Skeletal muscle satellite cell (primary cell): ENCODE data around the gene DNAAF6. TPM values are rescaled to one million over a fixed set of nuclear protein-coding genes. Genes with fewer than 3 reads are reported as not detected.
"Not testable (repeated sequence)": the region's sequence is repeated elsewhere in the genome, so short reads cannot be mapped to it uniquely, and the experiment has no call there.

Experiments
- H3K27me3 ChIP-seq: 2 replicates; pipeline ENCODE4 v1.7.0; 2013; ENCODE audit warnings: low read length; ENCODE audit not compliant: control insufficient read depth, insufficient read depth
- H3K36me3 ChIP-seq: 2 replicates; pipeline ENCODE4 v1.7.0; 2013; ENCODE audit warnings: mild to moderate bottlenecking, control low read depth, low read length; ENCODE audit not compliant: insufficient read depth
- H3K4me1 ChIP-seq: 2 replicates; pipeline ENCODE4 v1.7.0; 2013; ENCODE audit warnings: low read length; ENCODE audit not compliant: control insufficient read depth, insufficient read depth
- H3K4me2 ChIP-seq: 2 replicates; pipeline ENCODE4 v1.7.0; 2013; ENCODE audit warnings: mild to moderate bottlenecking, low read length
- H3K4me3 ChIP-seq: 2 replicates; pipeline ENCODE4 v1.7.0; 2013; ENCODE audit warnings: low read length
- H3K9ac ChIP-seq: 2 replicates; pipeline ENCODE4 v1.7.0; 2013; ENCODE audit warnings: mild to moderate bottlenecking, low read depth, low read length, moderate library complexity
- H3K9me3 ChIP-seq: replicated peaks from 2 replicates; pipeline ENCODE4 v1.7.0; 2013; ENCODE audit warnings: mild to moderate bottlenecking, control low read depth, low read length
- total RNA-seq: library from RNA; depleted of rRNA; stranded (reverse); fragments of >200 nt; gene quantifications from 2 replicates; pipeline ENCODE4 v1.2.3, GENCODE V29; 2012; rRNA removed

The DNAAF6 gene
- total RNA-seq: not detected in 2 replicates

DNA sequence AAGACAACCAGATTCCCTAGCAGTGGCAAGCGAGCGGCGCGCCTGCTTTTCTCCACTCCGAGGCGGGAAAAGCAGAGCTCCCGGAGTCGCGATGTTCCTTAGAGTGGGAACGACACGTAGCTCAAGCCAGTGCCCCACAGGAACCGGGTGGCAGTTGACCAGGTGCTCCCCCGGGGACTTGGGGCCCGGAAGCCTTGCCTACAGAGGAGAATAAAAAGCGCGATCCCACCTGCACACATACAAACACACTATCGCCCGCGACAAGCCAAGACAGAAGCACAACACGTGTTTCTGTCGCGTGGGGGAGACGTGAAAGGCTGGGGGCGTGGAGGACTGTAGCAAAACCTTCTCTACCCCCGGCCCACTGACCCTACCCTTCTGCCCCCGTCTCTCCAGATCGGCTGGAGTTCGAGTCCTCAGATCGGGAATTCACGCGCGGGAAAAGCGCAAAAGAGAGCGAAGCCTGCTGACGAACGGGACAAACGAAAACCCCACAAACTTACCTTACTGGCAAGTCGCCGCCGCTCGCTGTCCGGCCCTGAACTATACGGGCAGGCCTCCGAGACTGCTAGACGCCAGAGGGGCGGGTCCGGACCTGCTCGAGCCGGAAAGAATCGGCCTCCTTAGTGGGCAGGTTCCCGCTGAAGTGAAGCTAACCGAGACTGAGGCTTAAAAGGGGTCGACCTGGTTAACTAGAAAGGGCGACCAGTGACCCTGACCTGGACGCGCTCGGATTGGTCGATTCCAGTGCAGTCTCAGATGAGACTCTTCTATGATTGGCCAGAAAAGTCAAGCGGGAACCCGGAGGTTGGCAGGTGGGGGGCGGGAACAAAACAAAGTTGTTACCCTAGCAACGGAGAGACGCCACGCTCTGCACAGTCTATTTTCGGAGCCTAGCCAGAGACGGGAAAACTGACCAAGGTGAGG lies at the start of gene DNAAF6, which contains the start of gene NUP62CL:
DNAAF6 (plus strand) TSS at position 842 of the 927 bp plus-strand sequence. CDS start 6,265 bp downstream, outside the sequence.
NUP62CL (minus strand) TSS at position 664 of the 927 bp plus-strand sequence. CDS start 31,287 bp downstream, outside the sequence.
- Histone ChIP-seq H3K36me3 (no peaks in the 10 kb centered on the region), H3K27me3 (no peaks in the 10 kb centered on the region), H3K4me1 (peaks cover 5% of the 10 kb centered on the region), H3K4me2 (peak within 1 kb of the TSS; percentile 84), H3K9me3 (no peaks in the 10 kb centered on the region), H3K4me3 (peak within 1 kb of the TSS; percentile 69), H3K9ac (peak within 1 kb of the TSS; percentile 13)

GRCh38 chrX:107157618-107158017 lies 48.8 kb upstream of the DNAAF6 start:
- not testable (repeated sequence) for H3K36me3 ChIP-seq, H3K9me3 ChIP-seq, H3K4me1 ChIP-seq, H3K9ac ChIP-seq, H3K4me2 ChIP-seq, H3K27me3 ChIP-seq, H3K4me3 ChIP-seq

- Histone ChIP-seq H3K4me3 (no peak overlapping the region), H3K4me1 (no peaks in the 10 kb centered on the region), H3K9ac (no peak overlapping the region), H3K9me3 (no peaks in the 10 kb centered on the region), H3K4me2 (no peak overlapping the region), H3K36me3 (no peaks in the 10 kb centered on the region), H3K27me3 (peaks cover 7% of the 10 kb centered on the region)
Measured at GRCh38 chrX:107167163-107167921, 39.1 kb upstream of the DNAAF6 start.

- no peaks in the 10 kb centered on the region for H3K36me3 ChIP-seq
- no peak overlapping the region for H3K9ac ChIP-seq
- no peaks in the 10 kb centered on the region for H3K9me3 ChIP-seq
- H3K4me1 ChIP-seq: no peaks in the 10 kb centered on the region
- H3K4me2 ChIP-seq: no peak overlapping the region
- peaks cover 15% of the 10 kb centered on the region for H3K27me3 ChIP-seq
- no peak overlapping the region for H3K4me3 ChIP-seq
Measured at GRCh38 chrX:107168257-107168656, 38.2 kb upstream of the DNAAF6 start.

GRCh38 chrX:107168712-107169111 lies 37.7 kb upstream of the DNAAF6 start:
- no peak overlapping the region for H3K4me2 ChIP-seq
- H3K9me3 ChIP-seq: no peaks in the 10 kb centered on the region
- H3K9ac ChIP-seq: no peak overlapping the region
- no peaks in the 10 kb centered on the region for H3K4me1 ChIP-seq
- peaks cover 14% of the 10 kb centered on the region for H3K27me3 ChIP-seq
- no peak overlapping the region for H3K4me3 ChIP-seq
- H3K36me3 ChIP-seq: no peaks in the 10 kb centered on the region

GRCh38 chrX:107171369-107172102 lies 34.9 kb upstream of the DNAAF6 start:
- peaks cover 18% of the 10 kb centered on the region for H3K27me3 ChIP-seq
- H3K4me3 ChIP-seq: no peak overlapping the region
- H3K4me2 ChIP-seq: no peak overlapping the region
- H3K9me3 ChIP-seq: no peaks in the 10 kb centered on the region
- no peaks in the 10 kb centered on the region for H3K36me3 ChIP-seq
- no peaks in the 10 kb centered on the region for H3K4me1 ChIP-seq
- H3K9ac ChIP-seq: no peak overlapping the region

DNA sequence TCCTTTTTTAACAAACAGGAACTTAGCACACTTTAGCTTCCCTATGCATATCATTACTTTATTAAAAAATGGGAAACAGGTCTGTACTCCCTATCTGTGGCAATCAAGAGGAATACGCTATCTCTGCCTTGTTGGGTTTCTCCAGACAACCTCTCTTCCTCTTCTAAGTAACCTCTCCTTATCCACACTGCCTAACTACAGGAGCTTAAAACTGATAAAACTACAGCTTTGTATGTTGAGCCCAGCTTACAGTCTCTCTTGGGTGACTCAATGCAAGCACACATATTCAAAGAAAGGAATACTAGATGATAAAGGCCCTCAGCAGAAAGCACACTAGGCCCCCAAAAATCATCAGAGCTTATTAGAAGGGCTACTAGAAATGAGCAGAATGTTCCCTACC lies 9.1 kb upstream of the DNAAF6 start:
- H3K27me3 ChIP-seq: peaks cover 13% of the 10 kb centered on the region
- no peak overlapping the region for H3K9ac ChIP-seq
- no peak overlapping the region for H3K4me3 ChIP-seq
- H3K4me1 ChIP-seq: no peaks in the 10 kb centered on the region
- H3K9me3 ChIP-seq: no peaks in the 10 kb centered on the region
- no peak overlapping the region for H3K4me2 ChIP-seq
- H3K36me3 ChIP-seq: no peaks in the 10 kb centered on the region

- not testable (repeated sequence) for H3K4me3 ChIP-seq, H3K9ac ChIP-seq, H3K9me3 ChIP-seq, H3K4me1 ChIP-seq, H3K36me3 ChIP-seq, H3K4me2 ChIP-seq
- peaks cover 11% of the 10 kb centered on the region for H3K27me3 ChIP-seq
Measured at GRCh38 chrX:107198074-107198473, 8.3 kb upstream of the DNAAF6 start.

DNA sequence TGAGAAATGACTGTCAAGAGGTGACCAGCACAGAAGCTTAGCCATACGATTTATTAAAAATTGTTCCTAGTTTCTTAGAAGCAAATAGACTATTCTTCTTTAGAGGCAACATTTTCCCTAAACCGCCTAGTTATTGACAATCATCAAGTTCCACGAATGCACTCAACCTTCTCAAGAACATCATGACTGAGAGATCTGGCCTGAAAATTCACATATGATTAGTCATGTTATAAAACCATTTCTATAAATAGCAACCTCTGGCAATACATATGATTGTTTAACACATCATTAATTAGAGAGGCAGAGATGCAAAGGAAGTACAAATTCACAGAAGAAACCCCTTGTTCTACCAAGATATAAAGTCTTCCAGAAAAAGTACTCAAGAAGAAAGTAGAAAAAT lies 6.9 kb upstream of the DNAAF6 start:
- Histone ChIP-seq H3K4me2 (no peak overlapping the region), H3K36me3 (no peaks in the 10 kb centered on the region), H3K4me1 (no peaks in the 10 kb centered on the region), H3K9ac (no peak overlapping the region), H3K4me3 (no peak overlapping the region), H3K9me3 (no peaks in the 10 kb centered on the region), H3K27me3 (peaks cover 4% of the 10 kb centered on the region)

GRCh38 chrX:107204068-107204605 lies 2.3 kb upstream of the DNAAF6 start:
- no peak overlapping the region for H3K9ac ChIP-seq
- H3K4me1 ChIP-seq: peaks cover 5% of the 10 kb centered on the region
- no peak overlapping the region for H3K4me3 ChIP-seq
- peaks cover 4% of the 10 kb centered on the region for H3K27me3 ChIP-seq
- no peak overlapping the region for H3K4me2 ChIP-seq
- H3K9me3 ChIP-seq: no peaks in the 10 kb centered on the region
- no peaks in the 10 kb centered on the region for H3K36me3 ChIP-seq

- no peaks in the 10 kb centered on the region for H3K27me3 ChIP-seq
- peak overlapping the region; percentile 69 for H3K4me3 ChIP-seq
- no peaks in the 10 kb centered on the region for H3K9me3 ChIP-seq
- H3K9ac ChIP-seq: no peak overlapping the region
- peaks cover 5% of the 10 kb centered on the region for H3K4me1 ChIP-seq
- H3K36me3 ChIP-seq: no peaks in the 10 kb centered on the region
- H3K4me2 ChIP-seq: peak overlapping the region; percentile 84
Measured at GRCh38 chrX:107206697-107207065, 270 bp downstream of the DNAAF6 start.
